Pancreas (tissue), 10 donors: ENCODE measurements around the gene DNMT3A. TPM values are rescaled to one million over a fixed set of nuclear protein-coding genes. Genes with fewer than 3 reads are reported as not detected.

Experiments
- ATAC-seq, 4 donors: fragments of 200-7000 bp; cut with Tn5 transposase; one replicate each; pipeline versions ENCODE4 v1.8.0 to v1.9.1; 2020; ENCODE audit warnings: mild to moderate bottlenecking in 4 of 4, moderate library complexity in 4 of 4
- DNase-seq, 6 donors: peaks; one replicate each; pipeline ENCODE4 v3.0.0-alpha.2; 2020
- FAIRE-seq: peaks from 2 replicates; lab custom pipeline; 2012; peaks lifted over from hg19 to GRCh38; lab: Jason Lieb, UNC
- H3K27ac ChIP-seq, 4 donors: fragments of 200-600 bp; sonication (generic); 1 replicate in 3 of 4; 2 replicates in 1 of 4; pipeline versions ENCODE4 v1.5.0 to v1.8.0; 2020
- H3K27me3 ChIP-seq, 4 donors: fragments of 200-600 bp; one replicate each; pipeline ENCODE4 v1.8.0; 2021
- H3K36me3 ChIP-seq, 3 donors: fragments of 200-600 bp; sonication (generic) in 1 of 3; one replicate each; pipeline versions ENCODE4 v1.5.0 to v1.8.0; 2020 to 2021
- H3K4me1 ChIP-seq, 3 donors: fragments of 200-600 bp; one replicate each; pipeline ENCODE4 v1.8.0; 2021
- H3K4me3 ChIP-seq, 4 donors: fragments of 200-600 bp; sonication (generic) in 2 of 4; one replicate each; pipeline versions ENCODE4 v1.5.0 to v1.8.0; 2020 to 2021
- H3K9me3 ChIP-seq, 4 donors: fragments of 200-600 bp; one replicate each; pipeline ENCODE4 v1.8.0; 2021
- WGBS, 2 donors: extraction: QIAGEN DNeasy Blood & Tissue Kit; methylation state at CpG; one replicate each; pipeline ENCODE4 v1.1.7; 2013; 5-methylcytosine and 5-hydroxymethylcytosine counted together
- intact Hi-C, 3 donors: fragments of 100-400 bp; cut with DNase I; formaldehyde crosslinking; loops; one replicate each; pipeline versions ENCODE4 v1.11.1 to v1.14.2; 2022
- polyA plus RNA-seq, 2 donors: library from polyadenylated mRNA; stranded (reverse); fragments of 200-250 nt; gene quantifications; one replicate each; pipeline ENCODE4 v1.2.3, GENCODE V29; 2013
- total RNA-seq, 6 donors: library from RNA; stranded (reverse); fragmentation: NEBNext Ultra II Directional in 4 of 6; extraction: Animal tissue kit (Norgen Biotek cat#: 25700) in 4 of 6; gene quantifications; one replicate each; pipeline versions ENCODE4 v1.2.1 to v1.2.4, GENCODE V29; 2021 to 2023
- TF ChIP-seq, protein P1 (sequence below), 4 donors: fragments of 200-600 bp; sonication (generic) in 3 of 4; IDR thresholded peaks; one replicate each; pipeline versions ENCODE4 v1.5.0 to v1.8.0; 2021; ENCODE audit warnings: antibody characterized with exemption in 4 of 4
- donor health status: healthy with polysubstance abuse.
- donor health status: DM: no; HTN: no; CAD: no; lungs with moderate emphysema.
- donor health status: DM: no; HTN: no; CAD: no.
- donor health status: control.
- donor health status: control.
- donor health status: Bipolar disorder and iron deficiency.
- donor health status: DM: yes; HTN: yes; CAD: no.
- donor health status: DM: no; HTN: no; CAD: no.
- donor health status: DM: no; HTN: no; CAD: no.
- donor health status: DM: yes; HTN: yes; CAD: no.

The DNMT3A gene
- total and polyA plus RNA-seq, 8 donors: 10.3 to 30.9 (median 17.5) TPM

- TF ChIP-seq, protein P1, sequence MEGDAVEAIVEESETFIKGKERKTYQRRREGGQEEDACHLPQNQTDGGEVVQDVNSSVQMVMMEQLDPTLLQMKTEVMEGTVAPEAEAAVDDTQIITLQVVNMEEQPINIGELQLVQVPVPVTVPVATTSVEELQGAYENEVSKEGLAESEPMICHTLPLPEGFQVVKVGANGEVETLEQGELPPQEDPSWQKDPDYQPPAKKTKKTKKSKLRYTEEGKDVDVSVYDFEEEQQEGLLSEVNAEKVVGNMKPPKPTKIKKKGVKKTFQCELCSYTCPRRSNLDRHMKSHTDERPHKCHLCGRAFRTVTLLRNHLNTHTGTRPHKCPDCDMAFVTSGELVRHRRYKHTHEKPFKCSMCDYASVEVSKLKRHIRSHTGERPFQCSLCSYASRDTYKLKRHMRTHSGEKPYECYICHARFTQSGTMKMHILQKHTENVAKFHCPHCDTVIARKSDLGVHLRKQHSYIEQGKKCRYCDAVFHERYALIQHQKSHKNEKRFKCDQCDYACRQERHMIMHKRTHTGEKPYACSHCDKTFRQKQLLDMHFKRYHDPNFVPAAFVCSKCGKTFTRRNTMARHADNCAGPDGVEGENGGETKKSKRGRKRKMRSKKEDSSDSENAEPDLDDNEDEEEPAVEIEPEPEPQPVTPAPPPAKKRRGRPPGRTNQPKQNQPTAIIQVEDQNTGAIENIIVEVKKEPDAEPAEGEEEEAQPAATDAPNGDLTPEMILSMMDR (IDR thresholded peaks at IDR 0.05): no peak
- ATAC-seq (no peak), FAIRE-seq (no peak), DNase-seq (no peak)
- Histone ChIP-seq H3K4me1 (peaks cover 0 to 9% (median 6%) of the 10 kb centered on the region in 3 donors), H3K4me3 (no peak overlapping the region), H3K27ac (no peak overlapping the region), H3K36me3 (no peaks in the 10 kb centered on the region), H3K9me3 (no peaks in the 10 kb centered on the region), H3K27me3 (no peaks in the 10 kb centered on the region)
- 50 to 57% methylated on average over 5 of the region's 5 CpGs for WGBS, 2 donors
- intact Hi-C loops: no loop called here
Measured at GRCh38 chr2:25190536-25190935, 151.2 kb downstream of the DNMT3A start.

- H3K9me3 ChIP-seq: no peaks in the 10 kb centered on the region
- DNase-seq: no peak
- H3K27me3 ChIP-seq: no peaks in the 10 kb centered on the region
- intact Hi-C loops: no loop called here
- no peak for FAIRE-seq
- peaks cover 0 to 14% (median 5%) of the 10 kb centered on the region in 3 donors for H3K4me1 ChIP-seq
- H3K4me3 ChIP-seq: no peak overlapping the region
- 81 to 87% methylated on average over 4 of the region's 4 CpGs for WGBS, 2 donors
- no peak overlapping the region for H3K27ac ChIP-seq
- no peak for ATAC-seq
- TF ChIP-seq, protein P1 (IDR thresholded peaks at IDR 0.05): no peak
- H3K36me3 ChIP-seq: no peaks in the 10 kb centered on the region
Measured at GRCh38 chr2:25188405-25188804, 153.3 kb downstream of the DNMT3A start.

GRCh38 chr2:25187729-25188350 lies 153.9 kb downstream of the DNMT3A start:
- intact Hi-C loops: no loop called here
- ATAC-seq: peak in 2 of 4 donors; percentile 8 to 19
- 40 to 55% methylated on average over 11 of the region's 11 CpGs for WGBS, 2 donors

GRCh38 chr2:25184254-25184653 lies 157.5 kb downstream of the DNMT3A start:
- H3K27me3 ChIP-seq: no peaks in the 10 kb centered on the region
- WGBS, 2 donors: 21 to 22% methylated on average over 5 of the region's 5 CpGs
- peaks cover 0 to 14% (median 5%) of the 10 kb centered on the region in 3 donors for H3K4me1 ChIP-seq
- peak overlapping the region; percentile 24 to 65 (median 53) for H3K27ac ChIP-seq
- intact Hi-C loops: no loop called here
- DNase-seq (peak in 5 of 6 donors; percentile 72 to 89 (median 78)), FAIRE-seq (no peak), ATAC-seq (peak; percentile 95 to 98 (median 97))
- no peak overlapping the region for H3K4me3 ChIP-seq
- TF ChIP-seq, protein P1 (IDR thresholded peaks at IDR 0.05): no peak
- no peaks in the 10 kb centered on the region for H3K9me3 ChIP-seq
- H3K36me3 ChIP-seq: no peaks in the 10 kb centered on the region

More at GRCh38 chr2:25187729-25188350, 153.9 kb downstream of the DNMT3A start:
- Histone ChIP-seq H3K4me1 (peaks cover 0 to 14% (median 5%) of the 10 kb centered on the region in 3 donors), H3K27me3 (no peaks in the 10 kb centered on the region), H3K27ac (no peak overlapping the region), H3K4me3 (no peak overlapping the region), H3K9me3 (no peaks in the 10 kb centered on the region), H3K36me3 (no peaks in the 10 kb centered on the region)
- DNase-seq: peak in 1 of 6 donors; percentile 8
- FAIRE-seq: no peak
- TF ChIP-seq, protein P1 (IDR thresholded peaks at IDR 0.05): no peak

GRCh38 chr2:25178976-25179375 lies 162.7 kb downstream of the DNMT3A start:
- TF ChIP-seq, protein P1 (IDR thresholded peaks at IDR 0.05): no peak
- H3K36me3 ChIP-seq: no peaks in the 10 kb centered on the region
- 89 to 91% methylated on average over 10 of the region's 10 CpGs for WGBS, 2 donors
- intact Hi-C loops: no loop called here
- no peaks in the 10 kb centered on the region for H3K9me3 ChIP-seq
- H3K27me3 ChIP-seq: no peaks in the 10 kb centered on the region
- DNase-seq: peak in 1 of 6 donors; percentile 34
- no peak overlapping the region for H3K27ac ChIP-seq
- no peak overlapping the region for H3K4me3 ChIP-seq
- no peak for ATAC-seq
- FAIRE-seq: no peak
- H3K4me1 ChIP-seq: peaks cover 0 to 2% (median 0%) of the 10 kb centered on the region in 3 donors
